ENCODE results near the gene CAGE1.

- TF ChIP-seq CTCF (IDR thresholded peaks at IDR 0.05 in 4 of 5, conservative IDR thresholded peaks at IDR 0.05 in 1 of 5) (no peak), POLR2A (IDR thresholded peaks at IDR 0.05) (no peak)
Observed at GRCh38 chr6:7367408-7367807, 22.1 kb downstream of the CAGE1 start.
